Cardiac atrium fibroblast (primary cell): ENCODE results near the gene WDR83. TPM values are rescaled to one million over a fixed set of nuclear protein-coding genes. Genes with fewer than 3 reads are reported as not detected.

Source experiments
- total RNA-seq: library from RNA; depleted of rRNA; stranded (reverse); fragments of >200 nt; gene quantifications from 2 replicates; pipeline ENCODE4 v1.2.3, GENCODE V29; 2015

WDR83 gene, protein sequence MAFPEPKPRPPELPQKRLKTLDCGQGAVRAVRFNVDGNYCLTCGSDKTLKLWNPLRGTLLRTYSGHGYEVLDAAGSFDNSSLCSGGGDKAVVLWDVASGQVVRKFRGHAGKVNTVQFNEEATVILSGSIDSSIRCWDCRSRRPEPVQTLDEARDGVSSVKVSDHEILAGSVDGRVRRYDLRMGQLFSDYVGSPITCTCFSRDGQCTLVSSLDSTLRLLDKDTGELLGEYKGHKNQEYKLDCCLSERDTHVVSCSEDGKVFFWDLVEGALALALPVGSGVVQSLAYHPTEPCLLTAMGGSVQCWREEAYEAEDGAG
- 5.7 and 6.1 TPM in 2 replicates for total RNA-seq

DNA sequence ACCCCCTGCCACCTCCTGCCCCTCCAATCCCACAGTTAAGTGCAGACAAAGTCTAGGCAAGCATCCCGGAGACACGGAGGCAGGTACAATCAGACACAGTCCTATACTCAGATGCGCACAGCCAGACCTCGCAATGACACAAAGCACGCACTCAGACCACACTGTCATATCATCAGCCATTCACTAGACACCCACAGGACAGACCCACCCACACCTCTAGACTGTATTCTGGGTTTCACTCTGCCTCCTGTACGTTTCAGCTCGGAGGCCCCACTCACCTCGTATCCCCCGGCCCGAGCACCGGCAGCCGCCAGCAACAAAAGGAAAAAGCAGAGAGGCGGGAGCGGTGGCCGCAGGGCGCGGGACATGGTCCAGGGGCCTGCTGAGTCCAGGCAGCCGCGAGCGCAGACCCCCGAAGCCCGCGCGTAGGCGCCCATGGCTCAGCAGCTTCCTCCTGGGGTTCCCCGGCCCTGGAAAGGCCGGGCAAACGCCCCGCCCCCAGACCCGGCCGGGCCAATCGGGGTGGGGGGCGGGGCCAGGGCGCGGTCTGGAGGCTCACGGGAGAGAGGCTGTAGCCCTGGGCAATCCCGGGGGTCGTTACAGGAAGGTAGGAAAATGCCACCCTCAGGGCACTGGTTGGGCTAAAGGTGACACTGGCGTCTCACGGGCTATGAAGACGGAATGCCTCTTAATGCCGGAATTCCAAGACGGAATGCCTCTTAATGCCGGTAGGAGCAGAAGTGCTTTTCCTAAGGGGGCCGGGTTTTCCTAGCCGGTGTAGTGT lies at the start of gene WDR83, which contains the start of gene MAN2B1:
Gene WDR83, plus strand, starts transcription at position 543 of the 784 bp plus-strand sequence. CDS start 2,984 bp downstream, outside the sequence.
Gene MAN2B1, minus strand, starts transcription at position 478 of the 784 bp plus-strand sequence. Its CDS starts 41 bp downstream, at position 437.

DNA sequence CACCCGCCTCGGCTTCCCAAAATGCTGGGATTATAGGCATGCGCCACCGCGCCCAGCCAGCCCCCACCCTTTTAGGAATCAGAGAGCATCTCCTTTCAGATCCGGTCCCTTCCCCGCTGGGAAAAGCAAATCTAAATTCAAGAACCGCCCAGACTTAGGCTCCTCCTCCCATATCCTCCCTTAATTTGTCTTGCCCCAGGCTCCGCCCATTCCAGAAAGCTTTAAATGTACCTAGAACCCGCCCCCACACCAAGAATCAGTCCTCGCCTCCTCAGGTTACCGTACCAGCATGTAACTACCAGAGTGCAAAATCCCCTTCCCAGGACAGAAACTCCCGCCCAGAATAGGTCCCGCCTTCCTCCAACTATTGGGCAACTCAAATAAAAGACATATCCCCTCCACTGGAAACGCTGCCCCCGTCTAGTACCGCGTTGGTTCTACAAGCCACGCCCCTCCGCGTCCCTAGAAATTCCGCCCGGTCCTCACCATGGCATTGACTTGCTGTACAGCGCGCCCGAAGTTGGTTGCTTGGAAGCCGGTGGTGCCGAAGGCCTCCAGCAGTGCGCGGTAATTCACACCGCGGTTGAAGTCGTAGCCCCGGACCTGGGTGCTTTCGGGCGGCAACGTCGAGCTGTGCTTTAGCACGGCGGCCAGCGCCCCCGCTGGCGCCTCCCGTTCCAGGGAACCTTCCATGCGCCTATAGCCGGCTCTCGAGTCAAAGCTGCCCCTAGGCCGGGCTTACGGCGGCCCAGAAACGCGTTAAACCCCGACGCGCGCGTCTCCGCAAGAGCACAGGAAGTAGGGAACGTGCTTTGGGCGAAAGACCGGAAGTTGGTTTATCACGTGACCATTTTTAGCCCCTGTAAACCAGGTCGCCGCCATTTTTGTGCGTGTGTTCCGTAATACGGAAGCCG lies 14.7 kb downstream of the WDR83 start, which contains the start of gene DHPS:
Gene DHPS, minus strand, starts transcription at position 807 of the 914 bp plus-strand sequence. Its CDS starts 114 bp downstream, at position 693.

GRCh38 chr19:12687496-12688196 lies 21.0 kb downstream of the WDR83 start, which contains the start of gene GNG14:
Gene GNG14, plus strand, starts transcription at chr19:12687998. Its CDS starts 51 bp downstream, at chr19:12688049.

DNA sequence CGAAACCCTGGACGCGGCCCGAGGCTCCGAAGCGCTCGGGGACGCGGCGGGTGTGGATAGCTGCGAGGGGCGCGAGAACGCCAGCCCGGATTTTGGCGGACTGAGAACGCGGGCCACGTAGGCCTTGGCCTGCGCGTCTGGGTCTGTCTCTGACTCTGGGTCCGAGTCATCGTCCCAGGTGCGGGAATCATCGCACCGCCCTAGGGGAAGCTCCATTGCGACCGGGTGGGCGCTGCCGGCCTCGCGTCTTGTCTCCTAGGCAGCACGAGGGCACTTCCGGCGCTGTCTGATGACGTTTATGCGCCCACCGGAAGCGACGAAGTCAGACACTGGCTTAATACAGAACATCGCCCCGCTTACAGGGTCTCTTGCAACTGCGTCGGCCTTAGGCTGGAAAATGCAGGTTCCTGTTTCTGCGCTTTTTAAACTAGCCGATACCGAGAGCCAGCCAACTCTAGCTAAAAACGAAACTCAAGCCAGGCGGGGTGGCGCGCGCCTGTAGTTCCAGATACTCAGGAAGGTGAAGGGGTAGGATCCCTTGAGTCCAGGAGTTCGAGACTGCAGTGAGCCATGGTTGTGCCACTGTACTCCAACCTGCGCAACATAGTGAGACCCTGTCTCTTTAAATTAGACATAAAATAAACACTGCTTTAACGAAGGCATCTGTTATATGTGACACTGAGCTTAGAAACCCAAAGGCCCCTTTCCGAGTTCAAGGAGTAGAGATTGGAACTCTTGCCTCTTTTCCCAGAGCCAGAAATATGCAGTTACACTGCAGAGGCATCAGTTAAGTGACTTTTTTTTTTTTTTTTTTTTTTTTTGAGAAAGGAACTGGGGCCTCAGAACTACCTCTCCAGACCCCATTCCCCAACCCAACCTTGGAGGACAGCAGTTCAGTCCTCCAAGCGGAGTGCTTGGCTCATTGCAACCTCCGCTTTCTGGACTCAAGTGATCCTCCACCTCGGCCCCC lies 30.0 kb downstream of the WDR83 start, which contains the start of gene FBXW9:
Gene FBXW9, minus strand, starts transcription at position 266 of the 970 bp plus-strand sequence. Its CDS starts 50 bp downstream, at position 216.

DNA sequence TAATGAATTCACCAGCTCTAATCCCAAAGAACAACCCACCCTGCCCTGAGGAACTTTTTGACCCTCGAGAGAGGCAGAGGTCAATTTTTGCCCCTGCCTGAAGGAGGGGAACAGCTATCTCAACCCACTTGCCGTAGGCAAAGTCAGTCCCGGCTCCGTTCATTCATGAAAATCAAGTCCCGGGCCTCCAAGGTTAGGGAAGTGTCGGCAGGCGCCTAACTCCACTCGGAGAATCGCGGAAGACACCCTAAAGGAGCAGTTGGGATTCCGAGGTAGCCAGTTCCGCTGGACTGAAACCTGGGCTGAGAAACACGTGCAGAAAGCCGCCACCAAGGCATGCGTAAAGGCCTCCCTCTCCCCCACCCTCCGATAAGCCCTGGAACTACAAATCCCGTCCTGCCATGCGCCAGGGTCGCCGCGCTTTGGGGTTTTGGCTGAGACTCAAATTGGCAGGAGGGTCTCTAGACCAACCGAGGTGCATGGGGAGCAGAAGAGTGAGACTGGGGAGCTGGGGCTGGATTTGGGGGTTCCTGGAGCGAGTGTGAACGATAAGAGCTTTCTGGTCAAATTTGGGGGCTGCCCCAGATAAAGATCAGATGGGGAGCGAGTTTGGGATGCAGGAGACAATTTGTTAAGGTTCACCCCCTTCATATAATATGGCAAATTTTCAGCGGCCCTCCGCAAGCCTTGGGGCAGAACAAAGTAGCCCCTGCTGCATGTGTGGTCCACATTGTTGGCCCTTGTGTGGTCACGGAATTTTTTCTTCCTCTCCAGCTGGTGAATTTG lies 57.2 kb downstream of the WDR83 start, which contains the start of gene TNPO2:
Gene TNPO2, minus strand, starts transcription at position 292 of the 786 bp plus-strand sequence. CDS start 2,955 bp downstream, outside the sequence.

Other genes with a start within 250 kb of the WDR83 start
- 0.36 and 2.3 TPM in 2 replicates for gene ZNF443, start 225.8 kb upstream of the WDR83 start, total RNA-seq
- gene ZNF709, start 182.0 kb upstream of the WDR83 start, total RNA-seq = 2.5 and 2.6 TPM in 2 replicates
- gene ZNF564, start 115.3 kb upstream of the WDR83 start, total RNA-seq = 3.1 and 7.0 TPM in 2 replicates
- 4.7 and 7.1 TPM in 2 replicates for gene ZNF490, start 56.0 kb upstream of the WDR83 start, total RNA-seq
- 6.3 and 6.9 TPM in 2 replicates for gene ZNF791, start 55.9 kb upstream of the WDR83 start, total RNA-seq
- gene MAN2B1, start 65 bp upstream of the WDR83 start, total RNA-seq = 75.3 and 96.9 TPM in 2 replicates
- 52.3 and 60.5 TPM in 2 replicates for gene DHPS, start 15.1 kb downstream of the WDR83 start, total RNA-seq
- not detected in 2 replicates for gene GNG14, start 21.2 kb downstream of the WDR83 start, total RNA-seq
- gene FBXW9, start 29.8 kb downstream of the WDR83 start, total RNA-seq = 7.0 and 10.0 TPM in 2 replicates
- 29.5 and 37.2 TPM in 2 replicates for gene TNPO2, start 57.1 kb downstream of the WDR83 start, total RNA-seq
- gene TRIR, start 67.9 kb downstream of the WDR83 start, total RNA-seq = 307 and 330 TPM in 2 replicates
- 62.5 and 74.4 TPM in 2 replicates for gene GET3, start 70.7 kb downstream of the WDR83 start, total RNA-seq
- not detected in 2 replicates for gene BEST2, start 85.0 kb downstream of the WDR83 start, total RNA-seq
- 11.7 and 22.7 TPM in 2 replicates for gene HOOK2, start 108.7 kb downstream of the WDR83 start, total RNA-seq
- 265 and 362 TPM in 2 replicates for gene JUNB, start 124.7 kb downstream of the WDR83 start, total RNA-seq
- 292 and 317 TPM in 2 replicates for gene PRDX2, start 135.0 kb downstream of the WDR83 start, total RNA-seq
- gene THSD8, start 135.3 kb downstream of the WDR83 start, total RNA-seq = not detected in 2 replicates
- gene RNASEH2A, start 139.8 kb downstream of the WDR83 start, total RNA-seq = 4.4 and 7.4 TPM in 2 replicates
- not detected in 2 replicates for gene RTBDN, start 167.8 kb downstream of the WDR83 start, total RNA-seq
- gene MAST1, start 171.7 kb downstream of the WDR83 start, total RNA-seq = 0.32 TPM in 1 of 2 replicates, not detected in the other
- 38.8 and 48.1 TPM in 2 replicates for gene DNASE2, start 214.6 kb downstream of the WDR83 start, total RNA-seq
- gene KLF1, start 220.4 kb downstream of the WDR83 start, total RNA-seq = not detected in 2 replicates
- 48.1 and 54.3 TPM in 2 replicates for gene GCDH, start 224.4 kb downstream of the WDR83 start, total RNA-seq